Activated CD4-positive, alpha-beta T cell treated with anti-CD3 and anti-CD28 coated beads, Interleukin-2, amount 50 U/mL, for 1 hour (primary cell): ENCODE measurements around the gene PCSK4.
"Not testable (repeated sequence)": the region's sequence is repeated elsewhere in the genome, so short reads cannot be mapped to it uniquely, and the experiment has no call there.

Source experiments
- DNase-seq: peaks from one replicate; pipeline ENCODE4 v3.0.0-alpha.2; 2020

PCSK4 gene

DNA sequence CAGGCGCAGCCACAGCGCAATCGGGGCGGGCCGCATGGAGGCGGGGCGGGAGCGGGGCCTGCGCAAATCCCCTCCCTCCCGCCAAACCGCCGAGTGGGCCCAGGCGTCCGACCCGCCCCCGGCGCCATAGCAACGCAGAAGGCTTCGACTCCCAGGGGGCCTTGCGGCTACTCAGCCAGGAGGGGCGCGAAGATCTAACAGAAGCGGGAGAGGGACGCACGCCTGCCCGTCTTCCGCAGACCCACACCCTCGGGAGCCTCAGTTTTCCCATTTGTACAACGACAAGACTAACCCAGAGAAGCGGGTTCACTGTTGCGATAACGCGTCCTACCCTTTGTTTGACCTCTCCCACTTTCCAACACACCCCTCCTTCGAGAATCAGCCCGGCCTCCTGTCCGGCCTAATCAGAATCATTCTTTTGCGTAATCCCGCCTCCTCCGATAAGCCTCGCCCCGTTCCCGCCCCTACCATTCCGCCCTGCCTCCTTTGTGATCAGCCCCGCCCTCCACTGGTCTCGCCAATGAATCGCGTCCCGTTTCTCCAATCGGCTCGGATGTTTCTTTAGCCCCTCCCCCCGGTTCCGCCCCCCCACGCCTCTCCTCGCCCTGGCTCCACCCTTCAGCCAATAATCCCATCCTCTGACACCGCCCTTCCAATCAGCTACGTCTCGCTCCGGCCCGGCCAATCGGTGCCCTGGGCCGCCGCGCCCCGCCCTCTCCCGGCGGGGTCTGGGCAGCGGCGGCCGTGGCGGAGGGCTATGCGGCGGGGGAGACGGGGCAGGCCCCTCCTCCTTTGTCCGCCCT lies at the start of gene PCSK4:
Gene PCSK4, minus strand, starts transcription at position 40 of the 803 bp plus-strand sequence. Its CDS starts 4 bp downstream, at position 36.
- peak; percentile 97 for DNase-seq

DNA sequence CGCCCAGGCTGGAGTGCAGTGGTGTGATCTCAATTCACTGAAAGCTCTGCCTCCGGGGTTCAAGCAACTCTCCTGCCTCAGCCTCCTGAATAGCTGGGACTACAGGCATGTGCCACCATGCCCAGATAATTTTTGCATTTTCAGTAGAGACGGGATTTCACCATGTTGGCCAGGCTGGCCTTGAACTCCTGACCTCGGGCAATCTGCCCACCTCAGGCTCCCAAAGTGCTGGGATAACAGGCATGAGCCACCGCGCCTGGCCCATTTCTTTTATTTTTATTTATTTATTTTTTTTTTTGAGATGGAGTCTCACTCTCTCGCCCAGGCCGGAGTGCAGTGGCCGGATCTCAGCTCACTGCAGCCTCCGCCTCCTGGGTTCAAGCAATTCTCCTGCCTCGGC lies 49.6 kb upstream of the PCSK4 start:
- not testable (repeated sequence) for DNase-seq

DNA sequence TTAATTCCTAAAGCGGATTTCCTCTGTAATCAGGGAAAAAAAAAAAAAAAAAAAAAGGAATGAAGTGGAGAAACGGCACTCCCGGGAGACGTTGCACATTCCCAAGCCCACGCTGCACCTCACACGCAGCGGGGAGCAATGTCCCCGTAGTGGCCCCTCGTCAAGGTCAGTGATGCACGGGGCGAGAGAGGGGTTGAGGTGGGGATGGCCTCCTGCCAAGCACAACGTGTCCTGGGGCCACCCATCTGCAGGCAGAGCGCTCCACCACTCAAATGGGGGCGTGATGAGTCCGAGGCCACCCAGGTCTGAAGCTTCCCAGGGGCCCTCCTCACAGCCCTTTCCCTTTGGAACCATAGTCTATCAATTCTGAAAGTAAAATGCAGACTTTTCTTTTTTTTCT lies 48.8 kb upstream of the PCSK4 start:
- no peak for DNase-seq

DNA sequence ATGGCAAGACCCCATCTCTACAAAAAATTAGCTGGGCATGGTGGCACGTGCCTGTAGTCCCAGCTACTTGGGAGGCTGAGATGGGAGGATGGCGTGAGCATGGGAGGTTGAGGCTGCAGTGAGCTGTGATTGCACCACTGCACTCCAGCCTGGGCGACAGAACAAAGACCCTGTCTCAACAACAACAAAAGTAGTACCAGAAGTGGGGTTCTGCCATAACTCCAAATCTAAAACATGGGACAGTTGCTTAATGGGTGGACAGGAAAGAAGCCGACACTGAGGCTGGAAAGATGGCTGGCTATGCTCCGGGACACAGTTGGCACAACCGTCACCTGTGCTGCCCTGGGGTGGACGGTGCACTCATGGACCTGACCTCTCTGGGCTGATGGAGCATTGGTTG lies 45.5 kb upstream of the PCSK4 start:
- DNase-seq, result not testable (repeated sequence)

GRCh38 chr19:1534972-1535371 lies 44.8 kb upstream of the PCSK4 start:
- no peak for DNase-seq

DNA sequence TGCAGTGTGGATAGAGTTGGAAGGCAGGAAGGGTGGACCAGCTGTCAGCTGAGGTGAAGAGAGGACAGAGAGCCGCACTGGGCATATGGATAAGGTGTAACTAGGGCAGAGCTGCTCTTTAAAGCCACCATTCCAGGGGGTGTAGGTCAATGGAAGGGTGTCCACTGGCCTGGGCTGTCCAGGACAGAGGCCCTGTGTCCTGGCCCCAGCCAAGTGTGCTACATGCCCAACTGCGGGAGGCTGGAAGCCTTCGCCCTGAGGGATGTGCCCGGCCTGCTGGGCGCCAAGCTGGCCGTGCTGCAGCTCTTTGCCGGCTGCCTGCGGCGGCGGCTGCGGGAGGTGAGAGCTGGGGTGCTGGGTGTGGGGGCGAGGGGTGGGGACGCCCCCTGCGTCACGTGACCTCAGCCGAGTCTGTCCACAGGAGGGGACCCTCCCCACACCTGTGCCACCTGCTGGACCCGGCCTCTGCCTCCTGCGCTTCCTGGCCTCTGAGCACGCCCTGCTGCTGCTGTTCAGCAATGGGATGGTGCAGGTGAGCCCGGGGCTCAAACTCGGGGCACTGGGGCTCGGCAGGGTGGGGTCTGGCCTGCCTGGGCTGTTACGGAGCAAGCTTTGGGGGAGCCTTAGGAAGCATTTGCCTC lies 43.5 kb upstream of the PCSK4 start:
- no peak for DNase-seq

DNA sequence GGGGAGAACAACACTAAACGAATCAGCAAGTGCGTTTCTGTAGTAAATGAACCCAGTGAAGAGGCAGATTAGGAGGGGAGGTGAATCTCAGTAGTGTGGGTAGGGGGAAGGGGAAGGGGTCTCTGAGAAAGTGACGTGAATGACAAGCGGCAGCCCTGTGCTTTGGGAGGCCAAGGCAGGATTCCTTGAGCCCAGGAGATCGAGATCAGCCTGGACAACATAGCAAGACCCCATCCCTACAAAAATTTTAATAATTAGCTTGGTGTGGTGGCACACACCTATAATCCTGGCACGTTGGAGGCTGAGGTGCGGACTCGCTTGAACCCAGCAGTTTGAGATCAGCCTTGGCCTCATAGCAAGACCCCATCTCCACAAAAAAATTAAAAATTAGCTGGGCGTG lies 41.9 kb upstream of the PCSK4 start:
- DNase-seq, result no peak

- DNase-seq, result no peak
Observed at GRCh38 chr19:1531587-1531986, 41.4 kb upstream of the PCSK4 start.

DNA sequence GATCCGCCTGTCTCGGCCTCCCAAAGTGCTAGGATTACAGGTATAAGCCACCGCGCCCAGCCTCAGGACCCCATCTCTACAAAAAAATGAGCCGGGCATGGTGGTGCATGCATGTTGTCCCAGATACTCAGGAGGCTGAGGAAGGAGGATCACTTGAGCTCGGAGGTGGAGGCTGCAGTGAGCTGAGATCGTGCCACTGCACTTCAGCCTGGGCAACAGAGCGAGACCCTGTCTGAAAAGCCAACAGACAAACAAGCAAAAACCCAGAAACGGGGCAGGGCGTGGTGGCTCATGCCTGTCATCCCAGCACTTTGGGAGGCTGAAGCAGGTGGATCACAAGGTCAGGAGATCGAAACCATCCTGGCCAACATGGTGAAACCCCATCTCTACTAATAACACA lies 40.7 kb upstream of the PCSK4 start:
- DNase-seq, result not testable (repeated sequence)

GRCh38 chr19:1529430-1529816 lies 39.3 kb upstream of the PCSK4 start:
- DNase-seq, result no peak

DNA sequence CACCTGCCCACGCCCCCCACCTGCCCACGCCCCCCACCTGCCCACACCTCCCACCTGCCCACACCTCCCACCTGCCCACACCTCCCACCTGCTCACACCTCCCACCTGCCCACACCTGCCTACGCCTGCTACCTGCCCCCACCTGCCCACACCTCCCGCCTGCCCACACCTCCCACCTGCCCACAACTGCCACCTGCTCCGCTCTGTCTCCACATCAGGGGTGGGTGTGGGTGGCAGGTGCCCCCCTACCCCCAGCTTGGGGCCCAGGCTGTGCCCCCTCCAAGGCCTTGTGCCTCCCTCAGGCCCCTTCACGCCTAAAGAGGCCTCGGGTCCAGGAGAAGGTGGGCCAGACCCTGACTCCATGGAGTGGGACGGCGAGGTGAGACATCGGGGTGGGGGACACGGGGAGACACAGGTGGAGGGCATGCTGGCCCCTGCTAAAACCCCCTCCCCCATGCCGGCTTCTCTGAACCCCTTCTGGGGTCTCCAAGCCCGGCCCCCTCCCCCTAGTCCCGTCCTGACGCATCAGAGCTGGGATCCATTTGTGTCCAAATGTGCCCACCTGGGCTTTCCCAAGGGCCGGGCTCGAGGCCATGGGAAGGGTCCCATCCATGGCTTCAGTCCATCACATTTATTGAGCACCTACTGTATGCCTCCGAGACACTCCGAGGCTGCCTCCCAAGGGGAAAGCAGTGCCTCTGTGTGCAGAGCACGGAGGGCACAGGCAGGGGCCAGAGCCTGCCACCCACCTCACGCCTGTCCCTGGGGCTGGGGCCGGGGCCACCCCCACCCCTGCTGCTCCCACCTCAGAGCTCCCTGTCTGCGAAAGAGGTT lies 38.7 kb upstream of the PCSK4 start:
- DNase-seq, result no peak

DNA sequence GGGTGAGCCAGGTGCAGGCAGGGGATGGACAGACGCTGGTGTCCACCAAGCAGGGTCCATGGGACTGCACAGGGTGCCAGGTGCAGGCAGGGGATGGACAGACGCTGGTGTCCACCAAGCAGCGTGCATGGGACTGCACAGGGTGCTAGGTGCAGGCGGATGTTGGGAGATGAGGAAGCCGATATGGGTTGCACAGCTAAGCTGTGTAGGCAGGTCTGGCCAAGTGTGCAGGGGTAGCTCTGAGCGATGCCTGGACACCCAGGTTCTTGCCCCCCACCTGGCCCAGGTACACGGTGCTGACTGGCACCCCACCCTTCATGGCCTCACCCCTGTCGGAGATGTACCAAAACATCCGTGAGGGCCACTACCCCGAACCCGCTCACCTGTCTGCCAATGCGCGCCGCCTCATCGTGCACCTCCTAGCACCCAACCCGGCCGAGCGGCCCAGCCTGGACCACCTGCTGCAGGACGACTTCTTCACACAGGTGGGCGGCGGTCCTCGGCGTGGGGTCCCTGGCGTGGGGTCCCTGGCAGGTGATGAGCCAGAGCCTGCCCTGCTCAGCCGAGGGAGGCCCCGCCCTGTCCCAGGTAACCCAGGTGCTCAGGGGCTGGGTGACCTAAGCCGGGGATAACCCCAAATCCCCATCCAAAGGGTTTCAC lies 37.6 kb upstream of the PCSK4 start:
- DNase-seq, result no peak

DNA sequence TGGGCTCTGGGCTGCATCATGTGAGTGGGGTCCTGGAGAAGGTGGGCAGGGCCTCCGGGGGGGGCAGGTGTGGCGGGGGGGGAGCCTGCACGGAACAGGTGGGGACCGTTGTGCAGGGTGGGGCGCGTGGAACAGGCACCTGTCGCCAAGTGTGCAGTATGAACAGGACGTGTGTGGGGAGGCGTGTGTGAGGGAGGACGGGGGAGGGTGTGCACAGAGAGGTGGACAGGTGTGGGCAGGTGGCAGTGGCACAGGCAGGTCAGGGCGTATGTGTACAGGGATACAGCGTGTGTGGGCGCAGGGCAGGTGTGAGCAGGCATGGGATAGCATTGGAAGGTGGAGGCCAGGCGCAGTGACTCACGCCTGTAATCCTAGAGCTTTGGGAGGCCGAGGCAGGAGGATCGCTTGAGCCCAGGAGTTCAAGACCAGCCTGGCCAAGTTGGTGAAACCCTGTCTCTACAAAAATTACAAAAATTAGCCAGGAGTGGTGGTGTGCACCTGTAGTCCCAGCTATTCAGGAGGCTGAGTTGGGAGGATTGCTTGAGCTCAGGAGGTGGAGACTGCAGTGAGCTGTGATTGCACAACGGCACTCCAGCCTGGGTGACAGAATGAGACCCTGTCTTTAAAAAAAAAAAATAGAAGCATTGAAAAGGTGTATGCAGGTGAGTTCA lies 37.0 kb upstream of the PCSK4 start:
- no peak for DNase-seq

- DNase-seq, result no peak
Observed at GRCh38 chr19:1526066-1526778, 36.1 kb upstream of the PCSK4 start.

DNA sequence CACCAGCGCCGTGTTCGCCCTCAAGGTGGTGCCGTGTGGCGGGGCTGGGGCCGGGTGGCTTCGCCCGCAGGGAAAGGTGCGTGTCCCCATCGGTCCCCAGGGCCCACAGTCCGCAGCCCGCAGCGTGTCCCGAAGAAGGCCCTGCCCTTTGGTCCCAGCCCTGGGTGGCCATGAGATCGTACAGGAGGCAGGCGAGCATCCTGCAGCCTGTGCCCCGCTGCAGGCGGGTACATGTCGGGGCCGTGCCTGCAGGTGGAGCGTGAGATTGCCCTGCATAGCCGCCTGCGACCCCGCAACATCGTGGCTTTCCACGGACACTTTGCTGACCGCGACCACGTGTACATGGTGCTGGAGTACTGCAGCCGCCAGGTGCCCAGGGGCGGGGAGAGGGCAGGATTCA lies 35.2 kb upstream of the PCSK4 start:
- no peak for DNase-seq

DNA sequence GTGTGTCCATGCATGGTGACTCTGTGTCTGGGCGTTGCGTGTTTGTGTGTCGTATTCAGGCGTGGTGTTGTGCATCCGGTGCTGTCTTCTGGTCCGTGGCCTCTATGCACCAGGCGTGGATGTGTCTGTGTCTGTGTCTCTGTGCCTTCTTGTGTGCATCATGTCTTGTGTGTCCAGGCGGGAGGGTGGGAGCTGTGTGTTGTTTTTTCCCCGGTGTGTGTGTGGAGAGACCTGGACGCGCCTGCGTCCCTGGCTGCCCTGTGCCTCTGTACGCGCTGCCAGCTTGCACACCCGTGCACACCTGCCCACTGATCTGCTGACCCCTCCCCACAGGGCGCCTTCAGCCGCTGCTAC lies 34.8 kb upstream of the PCSK4 start:
- no peak for DNase-seq

DNA sequence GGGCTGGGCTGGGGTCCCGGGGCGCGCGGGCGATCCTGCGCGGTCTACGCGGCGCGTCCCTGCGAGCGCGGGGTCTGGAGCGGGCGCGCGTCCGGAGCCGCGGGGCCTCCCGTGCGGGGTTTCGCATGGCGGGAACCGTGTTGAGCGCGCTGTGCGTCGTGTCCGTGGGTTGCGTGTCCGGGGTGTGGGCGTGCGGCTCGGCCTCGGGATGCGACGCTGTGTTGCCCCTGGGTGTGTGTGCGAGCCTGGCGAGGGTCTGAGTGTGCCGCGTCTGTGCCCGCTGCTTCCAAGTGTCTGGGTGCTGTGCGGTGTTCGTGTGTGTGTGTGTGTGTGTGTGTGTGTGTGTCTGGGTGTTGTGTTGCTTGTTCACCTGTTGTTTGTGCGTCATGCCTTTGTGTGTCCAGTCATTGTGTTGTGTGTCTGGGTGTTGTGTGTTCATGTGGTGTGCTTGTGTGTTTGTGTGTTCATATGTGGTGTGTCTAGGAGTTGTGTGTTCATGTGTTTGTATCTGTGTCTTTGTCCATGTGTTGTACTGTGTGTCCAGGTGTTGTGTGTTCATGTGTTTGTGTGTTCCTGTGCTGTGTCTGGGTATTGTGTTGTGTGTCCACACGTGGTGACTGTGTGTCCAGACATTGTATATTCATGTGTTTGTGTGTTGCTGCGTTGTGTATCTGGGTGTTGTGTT lies 34.3 kb upstream of the PCSK4 start:
- no peak for DNase-seq

GRCh38 chr19:1523412-1524286 lies 33.5 kb upstream of the PCSK4 start, which contains the start of gene PLK5:
Gene PLK5, plus strand, starts transcription at chr19:1524077. Its CDS starts 2,920 bp downstream, at chr19:1526997.
- no peak for DNase-seq

DNA sequence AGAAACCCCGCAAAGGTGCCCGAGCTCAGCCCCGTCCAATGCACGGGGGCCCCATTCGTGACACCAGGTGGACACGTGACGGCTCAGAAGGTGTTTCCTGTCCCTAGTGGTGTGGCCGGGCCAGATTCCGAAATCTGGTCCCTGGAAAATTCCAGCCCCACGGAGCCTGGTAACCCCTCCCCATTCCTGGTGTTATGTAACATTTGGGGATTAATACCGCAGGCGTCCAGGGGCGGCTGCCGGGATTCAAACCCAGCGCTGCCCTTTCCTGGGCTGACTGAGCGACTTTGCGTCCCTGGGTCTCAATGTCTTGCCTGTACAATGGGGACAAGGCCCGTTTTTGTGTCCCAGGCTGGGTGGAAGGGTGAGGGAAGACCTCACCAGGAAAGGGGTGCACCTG lies 32.7 kb upstream of the PCSK4 start:
- no peak for DNase-seq

DNA sequence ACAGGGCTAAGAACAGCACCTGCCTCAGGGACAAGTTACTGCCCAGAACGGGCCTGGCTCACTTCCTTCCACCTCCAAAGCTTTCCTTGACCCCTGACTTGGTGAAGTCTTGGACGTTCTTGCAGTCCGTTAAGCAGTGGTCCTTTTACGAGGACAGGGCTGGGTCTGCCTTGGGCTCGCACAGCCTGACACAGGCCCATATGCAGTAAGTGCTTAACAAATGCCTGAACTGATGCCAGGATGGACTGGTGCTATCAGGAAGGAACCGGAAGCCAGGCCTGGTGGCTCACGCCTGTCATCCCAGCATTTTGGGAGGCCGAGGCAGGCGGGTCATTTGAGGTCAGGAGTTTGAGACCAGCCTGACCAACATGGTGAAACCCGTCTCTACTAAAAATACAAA lies 31.9 kb upstream of the PCSK4 start:
- no peak for DNase-seq
